ENCODE data around the gene SMPD4.
"Not testable (repeated sequence)": the region's sequence is repeated elsewhere in the genome, so short reads cannot be mapped to it uniquely, and the experiment has no call there.

Gene SMPD4

GRCh38 chr2:130158631-130159030 lies 22.8 kb downstream of the SMPD4 start:
- Histone ChIP-seq H2BK5ac (ENCODE audit: low read depth, low read length, poor library complexity, severe bottlenecking) (no peak overlapping the region), H2AK5ac (ENCODE audit: low read length, severe bottlenecking) (no peak overlapping the region), H3K4me2 (ENCODE audit: low read length, poor library complexity, severe bottlenecking) (no peak overlapping the region), H2AFZ (ENCODE audit: low read depth, low read length) (no peak overlapping the region), H2BK15ac (ENCODE audit: low read depth, poor library complexity, severe bottlenecking) (no peak overlapping the region), H3K27ac (ENCODE audit: low read length, poor library complexity, severe bottlenecking) (no peak overlapping the region), H3K9ac (ENCODE audit: low read length) (no peak overlapping the region), H3K23ac (ENCODE audit: low read length in 2 of 2) (no peak overlapping the region), H3K36me3 (ENCODE audit: control insufficient read depth in 1 of 2, insufficient read depth in 2 of 2, low read depth in 1 of 2, low read length in 2 of 2) (peaks cover 20 to 83% of the 10 kb centered on the region in 2 experiments), H3K27me3 (ENCODE audit: control insufficient read depth in 1 of 2, insufficient read depth in 1 of 2, low read length in 2 of 2) (no peaks in the 10 kb centered on the region), H3K79me1 (replicated peaks; ENCODE audit: low read length, poor library complexity, severe bottlenecking) (peaks cover 18% of the 10 kb centered on the region), H2BK12ac (ENCODE audit: low read length in 2 of 2) (no peak overlapping the region), H2BK120ac (ENCODE audit: low read depth, low read length) (no peak overlapping the region), H3K4ac (ENCODE audit: low read depth in 1 of 2, low read length in 2 of 2) (no peak overlapping the region), H3K9me3 (ENCODE audit: control insufficient read depth, low read length) (no peaks in the 10 kb centered on the region), H3K4me1 (ENCODE audit: control insufficient read depth, insufficient read depth, low read depth, low read length) (peaks cover 14% of the 10 kb centered on the region), H4K8ac (ENCODE audit: low read length) (no peak overlapping the region), H3K18ac (ENCODE audit: low read depth in 1 of 2, low read length in 2 of 2) (no peak overlapping the region), H3K4me3 (ENCODE audit: insufficient read depth in 1 of 2, low read depth in 1 of 2, low read length in 2 of 2) (no peak overlapping the region), H3K14ac (ENCODE audit: low read length in 2 of 2) (no peak overlapping the region), H4K91ac (ENCODE audit: low read length) (no peak overlapping the region)
- WGBS: 78% methylated on average over 5 of the region's 9 CpGs
- no peak for DNase-seq

- H3K23ac ChIP-seq (ENCODE audit: low read length in 2 of 2); H3K9me3 ChIP-seq (ENCODE audit: control insufficient read depth, low read length); H2BK5ac ChIP-seq (ENCODE audit: low read depth, low read length, poor library complexity, severe bottlenecking); H3K4ac ChIP-seq (ENCODE audit: low read depth in 1 of 2, low read length in 2 of 2); H3K4me3 ChIP-seq (ENCODE audit: insufficient read depth in 1 of 2, low read depth in 1 of 2, low read length in 2 of 2); H3K27me3 ChIP-seq (ENCODE audit: control insufficient read depth in 1 of 2, insufficient read depth in 1 of 2, low read length in 2 of 2); H3K18ac ChIP-seq (ENCODE audit: low read depth in 1 of 2, low read length in 2 of 2); H2AK5ac ChIP-seq (ENCODE audit: low read length, severe bottlenecking); H3K9ac ChIP-seq (ENCODE audit: low read length); H2AFZ ChIP-seq (ENCODE audit: low read depth, low read length); H3K14ac ChIP-seq (ENCODE audit: low read length in 2 of 2); H4K91ac ChIP-seq (ENCODE audit: low read length); H2BK12ac ChIP-seq (ENCODE audit: low read length in 2 of 2); H2BK120ac ChIP-seq (ENCODE audit: low read depth, low read length); H3K4me2 ChIP-seq (ENCODE audit: low read length, poor library complexity, severe bottlenecking); H2BK15ac ChIP-seq (ENCODE audit: low read depth, poor library complexity, severe bottlenecking); DNase-seq; H4K8ac ChIP-seq (ENCODE audit: low read length); H3K27ac ChIP-seq (ENCODE audit: low read length, poor library complexity, severe bottlenecking): not testable (repeated sequence)
- 90% methylated on average over 13 of the region's 13 CpGs for WGBS
- Histone ChIP-seq H3K79me1 (replicated peaks; ENCODE audit: low read length, poor library complexity, severe bottlenecking) (peaks cover 16% of the 10 kb centered on the region), H3K4me1 (ENCODE audit: control insufficient read depth, insufficient read depth, low read depth, low read length) (peaks cover 14% of the 10 kb centered on the region), H3K36me3 (ENCODE audit: control insufficient read depth in 1 of 2, insufficient read depth in 2 of 2, low read depth in 1 of 2, low read length in 2 of 2) (peaks cover 20 to 83% of the 10 kb centered on the region in 2 experiments)
Observed at GRCh38 chr2:130157825-130158514, 23.4 kb downstream of the SMPD4 start.

DNA sequence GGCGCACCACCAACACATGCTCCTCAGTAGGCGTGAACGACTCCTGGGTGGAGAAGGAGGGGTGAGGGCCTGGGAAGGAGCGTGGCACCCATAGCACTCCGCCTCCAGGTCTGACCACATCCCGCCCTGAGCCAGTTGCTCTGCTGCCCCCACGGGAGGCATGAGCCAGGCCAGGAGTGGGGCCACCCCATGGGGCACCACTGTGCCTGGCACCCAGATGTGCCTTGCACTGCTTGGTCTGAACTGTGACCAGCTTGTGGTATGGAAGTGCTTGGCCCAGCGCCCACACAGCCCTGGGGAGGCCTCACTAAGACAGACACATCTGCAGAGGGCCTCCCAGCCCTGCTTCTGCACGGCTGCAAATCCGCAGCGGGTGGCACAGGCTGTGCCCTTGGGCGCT lies 24.0 kb downstream of the SMPD4 start:
- not testable (repeated sequence) for H3K9ac ChIP-seq (ENCODE audit: low read length); H2BK5ac ChIP-seq (ENCODE audit: low read depth, low read length, poor library complexity, severe bottlenecking); H4K91ac ChIP-seq (ENCODE audit: low read length); H2AK5ac ChIP-seq (ENCODE audit: low read length, severe bottlenecking); H2BK15ac ChIP-seq (ENCODE audit: low read depth, poor library complexity, severe bottlenecking); H3K4ac ChIP-seq (ENCODE audit: low read depth in 1 of 2, low read length in 2 of 2); H2AFZ ChIP-seq (ENCODE audit: low read depth, low read length); H2BK12ac ChIP-seq (ENCODE audit: low read length in 2 of 2); H3K4me2 ChIP-seq (ENCODE audit: low read length, poor library complexity, severe bottlenecking); DNase-seq; H3K27me3 ChIP-seq (ENCODE audit: control insufficient read depth in 1 of 2, insufficient read depth in 1 of 2, low read length in 2 of 2); H3K14ac ChIP-seq (ENCODE audit: low read length in 2 of 2); H3K27ac ChIP-seq (ENCODE audit: low read length, poor library complexity, severe bottlenecking); H4K8ac ChIP-seq (ENCODE audit: low read length); H2BK120ac ChIP-seq (ENCODE audit: low read depth, low read length); H3K23ac ChIP-seq (ENCODE audit: low read length in 2 of 2); H3K18ac ChIP-seq (ENCODE audit: low read depth in 1 of 2, low read length in 2 of 2); H3K9me3 ChIP-seq (ENCODE audit: control insufficient read depth, low read length)
- Histone ChIP-seq H3K4me3 (ENCODE audit: insufficient read depth in 1 of 2, low read depth in 1 of 2, low read length in 2 of 2) (peak overlapping the region in 1 of 2 experiments; percentile 17), H3K79me1 (replicated peaks; ENCODE audit: low read length, poor library complexity, severe bottlenecking) (peaks cover 14% of the 10 kb centered on the region), H3K4me1 (ENCODE audit: control insufficient read depth, insufficient read depth, low read depth, low read length) (peaks cover 14% of the 10 kb centered on the region), H3K36me3 (ENCODE audit: control insufficient read depth in 1 of 2, insufficient read depth in 2 of 2, low read depth in 1 of 2, low read length in 2 of 2) (peaks cover 17 to 83% of the 10 kb centered on the region in 2 experiments)
- WGBS: 97% methylated on average over 11 of the region's 12 CpGs

GRCh38 chr2:130156624-130157004 lies 24.8 kb downstream of the SMPD4 start:
- no peak overlapping the region for H3K27ac ChIP-seq (ENCODE audit: low read length, poor library complexity, severe bottlenecking)
- 97% methylated on average over 5 of the region's 9 CpGs for WGBS
- no peak overlapping the region for H4K8ac ChIP-seq (ENCODE audit: low read length)

More at GRCh38 chr2:130156624-130157004, 24.8 kb downstream of the SMPD4 start:
- H4K91ac ChIP-seq (ENCODE audit: low read length): no peak overlapping the region
- H3K4me3 ChIP-seq (ENCODE audit: insufficient read depth in 1 of 2, low read depth in 1 of 2, low read length in 2 of 2): no peak overlapping the region
- H3K4me1 ChIP-seq (ENCODE audit: control insufficient read depth, insufficient read depth, low read depth, low read length): peaks cover 14% of the 10 kb centered on the region
- no peak overlapping the region for H3K9ac ChIP-seq (ENCODE audit: low read length)
- no peak for DNase-seq
- H3K9me3 ChIP-seq (ENCODE audit: control insufficient read depth, low read length): no peaks in the 10 kb centered on the region
- H3K23ac ChIP-seq (ENCODE audit: low read length in 2 of 2): no peak overlapping the region
- no peak overlapping the region for H2BK15ac ChIP-seq (ENCODE audit: low read depth, poor library complexity, severe bottlenecking)
- H2BK120ac ChIP-seq (ENCODE audit: low read depth, low read length): no peak overlapping the region
- no peak overlapping the region for H3K4ac ChIP-seq (ENCODE audit: low read depth in 1 of 2, low read length in 2 of 2)
- H3K18ac ChIP-seq (ENCODE audit: low read depth in 1 of 2, low read length in 2 of 2): no peak overlapping the region
- no peak overlapping the region for H2BK12ac ChIP-seq (ENCODE audit: low read length in 2 of 2)
- peaks cover 16 to 84% of the 10 kb centered on the region in 2 experiments for H3K36me3 ChIP-seq (ENCODE audit: control insufficient read depth in 1 of 2, insufficient read depth in 2 of 2, low read depth in 1 of 2, low read length in 2 of 2)
- H3K79me1 ChIP-seq (replicated peaks; ENCODE audit: low read length, poor library complexity, severe bottlenecking): peaks cover 14% of the 10 kb centered on the region
- H2BK5ac ChIP-seq (ENCODE audit: low read depth, low read length, poor library complexity, severe bottlenecking): no peak overlapping the region
- H2AK5ac ChIP-seq (ENCODE audit: low read length, severe bottlenecking): no peak overlapping the region
- no peak overlapping the region for H3K4me2 ChIP-seq (ENCODE audit: low read length, poor library complexity, severe bottlenecking)
- no peak overlapping the region for H3K14ac ChIP-seq (ENCODE audit: low read length in 2 of 2)
- H2AFZ ChIP-seq (ENCODE audit: low read depth, low read length): no peak overlapping the region
- no peaks in the 10 kb centered on the region for H3K27me3 ChIP-seq (ENCODE audit: control insufficient read depth in 1 of 2, insufficient read depth in 1 of 2, low read length in 2 of 2)
